Activated CD8-positive, alpha-beta memory T cell treated with anti-CD3 and anti-CD28 coated beads for 36 hours (primary cell): ENCODE results near the gene AGBL4. TPM values are rescaled to one million over a fixed set of nuclear protein-coding genes. Genes with fewer than 3 reads are reported as not detected.

Experiments
- CTCF ChIA-PET: fragments of 350-600 bp; sonication (Branson Sonifier 250); formaldehyde crosslinking; loops from one replicate; lab custom pipeline; 2021; ENCODE audit warnings: antibody characterized with exemption; lab: Charles Lee
- POLR2A ChIA-PET: fragments of 350-600 bp; sonication (Branson Sonifier 250); formaldehyde crosslinking; loops from one replicate; lab custom pipeline; 2021; ENCODE audit warnings: antibody characterized with exemption; lab: Charles Lee
- total RNA-seq, 2 experiments: library from RNA; stranded (reverse); gene quantifications; one replicate each; pipeline ENCODE4 v1.2.3, GENCODE V29; 2021

The AGBL4 gene
- total RNA-seq, 2 experiments from 2014 or later, result not detected

GRCh38 chr1:49225464-49225863 is 798.3 kb downstream of the AGBL4 start:
- ChIA-PET POLR2A (no interaction called here), CTCF (no interaction called here)

DNA sequence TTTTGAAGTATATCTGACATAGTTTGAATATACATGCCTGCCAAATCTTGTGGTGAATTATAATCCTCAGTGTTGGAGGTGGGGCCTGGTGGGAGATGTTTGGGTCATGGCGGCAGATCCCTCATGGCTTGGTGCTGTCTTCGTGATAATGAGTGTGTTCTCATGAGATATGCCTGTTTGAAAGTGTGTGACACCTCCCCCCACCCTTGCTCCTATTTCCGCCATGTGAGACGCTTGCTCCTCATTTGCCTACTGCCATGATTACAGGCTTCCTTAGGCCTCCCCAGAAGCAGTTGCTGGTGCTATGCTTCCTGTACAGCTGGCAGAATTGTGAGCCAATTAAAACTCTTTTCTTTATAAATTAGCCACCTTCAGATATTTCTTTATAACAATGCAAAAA is 810.5 kb downstream of the AGBL4 start:
- CTCF ChIA-PET, result no interaction called here
- POLR2A ChIA-PET, result no interaction called here

- ChIA-PET POLR2A (no interaction called here), CTCF (no interaction called here)
Measured at GRCh38 chr1:49208712-49209111, 815.0 kb downstream of the AGBL4 start.

DNA sequence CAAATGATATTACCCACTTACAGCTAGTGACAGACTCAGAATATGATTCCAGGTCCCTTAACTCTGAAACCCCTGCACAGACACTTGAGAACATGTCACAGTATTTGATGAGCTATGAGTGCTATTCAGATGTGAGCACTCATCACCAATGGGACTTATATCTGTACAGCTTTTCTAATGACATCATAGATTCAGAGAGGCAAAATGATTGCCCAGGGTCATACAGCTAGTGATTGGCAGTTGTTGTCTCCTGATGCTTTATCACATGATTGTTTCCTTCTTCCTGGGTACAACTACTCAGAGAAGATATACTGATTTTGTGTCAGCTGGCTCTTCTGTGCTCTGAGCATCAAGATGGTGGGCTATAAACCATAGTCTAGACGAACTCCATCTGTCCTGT is 819.0 kb downstream of the AGBL4 start:
- CTCF ChIA-PET, result no interaction called here
- POLR2A ChIA-PET, result no interaction called here

DNA sequence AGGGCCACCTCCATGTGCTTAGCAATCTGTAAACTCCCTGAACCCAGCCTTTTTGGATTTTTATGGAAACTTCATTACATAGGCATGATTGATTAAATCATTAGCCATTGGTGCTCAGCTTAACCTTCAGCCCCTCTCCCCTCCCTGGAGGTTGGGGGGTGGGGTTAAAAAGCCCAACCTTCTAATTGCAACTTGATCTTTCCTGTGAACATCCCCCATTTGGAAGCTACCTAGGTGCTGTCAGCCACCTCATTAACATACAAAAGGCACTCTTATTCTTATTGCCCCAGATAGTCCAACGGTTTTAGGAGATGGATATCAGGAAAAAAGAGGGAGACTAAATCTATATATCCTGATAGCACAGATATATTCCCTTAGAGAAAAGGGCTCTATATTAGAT is 823.0 kb downstream of the AGBL4 start:
- CTCF ChIA-PET, result no interaction called here
- POLR2A ChIA-PET, result no interaction called here

GRCh38 chr1:49199564-49199963 is 824.2 kb downstream of the AGBL4 start:
- ChIA-PET POLR2A (no interaction called here), CTCF (no interaction called here)

DNA sequence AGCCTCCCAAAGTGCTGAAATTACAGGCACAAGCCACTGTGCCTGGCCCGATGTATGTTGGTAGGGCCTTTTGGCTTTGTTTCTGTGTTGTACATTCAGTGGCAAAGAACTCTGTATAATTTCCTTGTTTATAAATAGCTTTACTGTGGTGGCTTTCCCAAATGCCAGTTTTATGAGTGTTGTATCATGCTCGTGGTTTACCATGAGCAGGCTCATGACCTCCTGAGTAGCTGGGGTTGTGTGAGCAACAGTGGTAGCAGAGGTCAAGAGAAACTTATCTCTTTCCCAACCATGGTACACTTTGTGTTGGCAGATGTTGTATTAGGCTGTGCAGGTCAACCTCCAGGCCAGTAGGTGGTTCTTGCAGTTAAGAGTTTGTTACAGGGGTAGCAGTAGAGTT is 826.7 kb downstream of the AGBL4 start:
- CTCF ChIA-PET, result no interaction called here
- POLR2A ChIA-PET, result no interaction called here

DNA sequence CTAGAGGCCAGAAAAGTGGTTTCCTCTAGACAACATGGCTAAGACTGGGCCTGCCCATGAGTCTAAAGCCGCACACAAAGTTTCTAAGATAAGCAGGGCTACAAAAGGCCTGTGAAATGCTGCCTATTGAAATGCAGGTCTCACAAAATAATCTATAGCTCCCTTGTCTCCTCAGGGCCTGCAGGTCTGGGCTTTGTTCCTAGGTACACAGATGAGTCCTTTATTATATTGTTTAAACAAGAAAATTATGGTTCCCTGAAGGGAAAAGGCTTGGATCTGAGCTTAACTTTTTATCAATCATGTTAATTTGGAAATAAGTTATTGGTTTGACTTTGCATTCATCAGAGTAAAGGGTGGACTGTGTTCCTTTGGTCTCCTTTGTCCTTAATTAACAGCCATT is 833.6 kb downstream of the AGBL4 start:
- CTCF ChIA-PET, result no interaction called here
- POLR2A ChIA-PET, result no interaction called here

DNA sequence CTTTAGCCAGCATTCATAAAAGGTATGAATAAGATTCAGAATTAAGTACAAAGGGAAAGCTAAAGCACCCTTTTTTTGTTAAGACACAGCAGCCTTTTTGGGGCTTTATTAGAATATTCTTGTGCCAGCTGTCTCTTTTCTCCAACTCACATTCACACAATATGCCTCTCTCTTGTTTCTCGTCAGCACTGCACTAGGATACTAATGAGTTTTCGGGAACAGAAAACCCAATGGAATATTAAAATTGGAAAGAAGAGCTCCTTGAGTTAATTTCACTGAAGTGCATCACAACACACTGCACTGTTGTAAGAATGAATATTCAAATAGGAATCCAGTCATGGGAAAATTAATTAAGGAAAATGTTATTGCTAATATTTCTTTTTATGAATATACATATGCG is 836.7 kb downstream of the AGBL4 start:
- POLR2A ChIA-PET, result no interaction called here

GRCh38 chr1:49185450-49185980 is 838.2 kb downstream of the AGBL4 start:
- ChIA-PET POLR2A (no interaction called here), CTCF (no interaction called here)

More for the DNA sequence above, 836.7 kb downstream of the AGBL4 start:
- CTCF ChIA-PET, result no interaction called here

GRCh38 chr1:49183489-49183888 is 840.3 kb downstream of the AGBL4 start:
- ChIA-PET POLR2A (no interaction called here), CTCF (no interaction called here)

DNA sequence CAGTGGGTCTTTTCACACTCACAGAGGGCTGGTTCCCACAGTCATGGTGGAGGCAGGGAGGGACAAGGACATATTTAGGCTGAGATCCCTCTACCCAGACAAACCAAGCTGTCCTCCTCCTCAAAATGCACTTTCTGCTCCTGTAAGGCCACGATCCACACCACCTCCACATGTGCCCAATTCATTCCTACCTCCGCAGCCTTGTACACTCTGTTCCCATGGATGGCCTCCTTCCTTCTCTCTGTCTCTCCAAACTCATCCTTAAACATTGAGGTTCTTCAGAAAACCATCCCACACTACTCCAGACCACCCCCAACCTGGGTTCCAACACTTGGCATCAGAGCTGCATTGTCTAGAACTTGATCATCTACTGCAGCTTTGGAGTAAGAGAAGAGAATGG is 842.7 kb downstream of the AGBL4 start:
- ChIA-PET POLR2A (no interaction called here), CTCF (no interaction called here)

DNA sequence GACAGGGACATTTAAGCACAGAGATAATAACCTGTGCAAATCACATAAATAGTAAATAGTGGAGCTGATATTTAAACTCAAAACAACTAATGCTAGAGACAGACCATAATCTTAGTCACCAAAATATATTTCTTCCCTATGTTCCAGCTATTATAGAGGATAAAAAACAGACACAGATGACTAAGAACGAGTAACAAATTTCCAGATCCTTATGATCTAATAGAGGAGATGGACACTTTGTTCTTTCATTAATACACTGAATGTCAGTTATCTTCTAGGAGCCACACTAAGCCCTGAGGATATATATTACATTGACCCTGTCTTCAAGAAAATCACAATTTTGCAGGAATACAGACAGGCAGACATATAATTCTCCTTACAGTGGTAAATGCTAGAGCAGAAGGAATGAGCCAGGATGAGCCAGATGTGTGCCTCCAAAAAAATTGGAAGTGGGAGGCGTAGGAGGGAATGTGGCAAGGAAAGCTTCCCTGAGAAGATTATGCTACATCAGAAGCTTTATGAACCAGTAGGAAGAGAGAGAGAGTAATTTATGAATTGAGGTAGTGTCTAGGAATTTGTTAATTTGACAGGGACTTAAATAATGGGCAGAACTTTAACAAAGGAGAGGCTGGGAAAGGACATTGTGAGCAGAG is 851.7 kb downstream of the AGBL4 start:
- ChIA-PET CTCF (no interaction called here), POLR2A (no interaction called here)

DNA sequence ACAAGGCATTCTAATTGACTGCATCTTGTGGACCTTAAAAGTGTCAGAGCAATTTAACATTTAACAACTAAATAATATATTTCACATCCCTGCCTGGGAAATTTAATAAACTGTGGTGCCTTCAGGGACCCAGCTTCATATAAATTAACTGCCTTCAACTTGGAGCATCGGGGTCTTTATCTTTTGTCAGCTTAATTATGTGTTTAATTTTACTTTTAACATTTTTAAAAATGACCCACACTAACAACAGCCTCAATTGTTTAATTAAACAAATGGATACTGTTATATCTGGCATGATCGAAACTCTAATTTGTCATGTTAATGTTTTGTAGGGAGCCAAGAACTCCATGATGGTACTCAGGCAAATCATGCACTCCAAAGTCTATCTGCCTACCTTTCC is 857.7 kb downstream of the AGBL4 start:
- ChIA-PET POLR2A (no interaction called here), CTCF (no interaction called here)

DNA sequence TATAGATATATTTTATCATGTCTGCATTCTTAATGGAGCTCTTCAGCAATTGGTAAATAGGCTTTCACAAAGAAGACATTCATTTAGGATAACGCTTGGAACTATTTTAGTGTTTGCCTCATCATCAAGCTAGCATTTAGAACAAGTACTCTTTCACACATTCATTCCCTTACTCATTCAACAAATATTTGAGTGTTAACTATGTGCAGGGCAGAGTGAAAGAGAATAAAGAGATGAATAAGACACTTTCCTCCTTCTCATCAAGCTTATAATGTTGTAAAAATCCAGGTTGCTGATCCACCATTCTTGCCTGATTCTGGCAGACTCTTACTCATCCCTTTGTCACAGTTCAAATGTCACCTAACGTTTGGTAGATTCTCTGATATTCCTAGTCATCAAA is 860.7 kb downstream of the AGBL4 start:
- CTCF ChIA-PET, result no interaction called here
- POLR2A ChIA-PET, result no interaction called here

DNA sequence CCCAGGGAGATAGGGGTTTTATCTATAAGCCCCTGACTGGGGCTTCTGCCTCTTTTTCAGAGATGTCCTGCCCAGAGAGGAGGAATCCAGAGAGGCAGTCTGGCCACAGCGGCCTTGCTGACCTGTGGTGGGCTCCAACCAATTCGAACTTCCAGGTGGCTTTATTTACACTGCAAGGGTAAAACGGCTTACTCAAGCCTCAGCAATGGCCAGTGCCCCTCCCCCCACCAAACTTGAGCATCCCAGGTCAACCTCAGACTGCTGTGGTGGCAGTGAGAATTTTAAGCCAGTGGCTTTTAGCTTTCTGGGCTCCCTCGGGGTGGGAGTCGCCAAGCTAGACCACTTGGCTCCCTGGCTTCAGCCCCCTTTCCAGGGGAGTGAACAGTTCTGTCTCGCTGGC is 863.1 kb downstream of the AGBL4 start:
- POLR2A ChIA-PET, result no interaction called here
- CTCF ChIA-PET, result no interaction called here

DNA sequence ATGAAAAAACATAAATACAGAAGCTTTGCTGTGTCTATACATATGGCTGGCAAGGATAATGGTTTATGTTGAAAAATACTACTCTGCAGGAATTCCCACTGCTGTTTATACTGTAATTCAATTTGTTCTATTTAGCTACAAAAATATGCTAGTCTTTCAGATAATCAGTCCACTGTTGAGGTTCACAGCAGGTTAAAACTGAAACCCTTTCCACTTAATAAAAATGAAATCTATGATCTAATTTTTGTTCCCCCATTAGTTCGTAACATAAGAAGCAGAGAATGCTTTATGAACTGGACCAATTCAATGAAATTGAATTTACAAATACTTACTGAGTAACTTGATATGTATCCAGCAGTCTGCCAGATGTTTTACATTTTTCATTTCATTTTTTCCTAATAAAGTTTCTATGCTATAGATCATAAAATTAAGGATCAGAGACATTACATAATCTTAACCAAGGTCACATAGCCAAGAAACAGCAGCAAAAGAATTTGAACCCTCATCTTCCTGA is 887.0 kb downstream of the AGBL4 start:
- CTCF ChIA-PET, result no interaction called here

GRCh38 chr1:49125746-49126145 is 898.0 kb downstream of the AGBL4 start:
- CTCF ChIA-PET, result no interaction called here

More for the DNA sequence above, 887.0 kb downstream of the AGBL4 start:
- POLR2A ChIA-PET, result no interaction called here

GRCh38 chr1:49111931-49112330 is 911.8 kb downstream of the AGBL4 start:
- ChIA-PET CTCF (no interaction called here), POLR2A (no interaction called here)

More at GRCh38 chr1:49125746-49126145, 898.0 kb downstream of the AGBL4 start:
- POLR2A ChIA-PET, result no interaction called here

DNA sequence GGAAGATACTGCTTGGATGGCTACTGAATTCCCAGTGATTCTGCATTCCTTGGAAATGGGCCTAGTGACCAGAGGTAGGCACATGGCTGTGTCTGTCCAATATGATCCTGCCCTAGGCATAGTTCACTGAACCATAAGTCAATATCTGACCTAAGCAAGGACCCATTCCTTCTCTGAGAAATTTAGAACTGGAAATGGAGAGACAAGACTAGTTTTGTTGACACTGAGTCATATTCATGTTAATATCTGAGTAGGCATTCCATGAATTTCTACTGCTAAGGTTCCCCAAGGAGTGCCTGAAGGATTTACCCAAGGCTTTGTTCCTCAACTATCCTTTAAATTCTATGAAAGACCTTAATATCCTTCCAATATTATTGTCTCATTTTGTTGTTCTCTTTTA is 917.3 kb downstream of the AGBL4 start:
- ChIA-PET POLR2A (no interaction called here), CTCF (no interaction called here)

- POLR2A ChIA-PET, result no interaction called here
- CTCF ChIA-PET, result no interaction called here
Measured at GRCh38 chr1:49104575-49104974, 919.2 kb downstream of the AGBL4 start.
